ENCODE data around the gene PEX12. TPM values are rescaled to one million over a fixed set of nuclear protein-coding genes. Genes with fewer than 3 reads are reported as not detected.
A peak's percentile ranks its signal among the peaks of the same experiment; 100 is the strongest.

Gene PEX12
- total and polyA plus RNA-seq, 2 donors (not counting 3 experiments of a cell fraction or from before 2014, with no cell fraction given), result 3.4 to 4.5 TPM

- H3K9me1 ChIP-seq (replicated peaks; ENCODE audit: control insufficient read depth, extremely low read depth, insufficient read depth, low read length), result peaks cover 2% of the 10 kb centered on the region
- H3K79me2 ChIP-seq (ENCODE audit: control insufficient read depth, insufficient read depth, low read length), result no peaks in the 10 kb centered on the region
- intact Hi-C loops (cut with micrococcal nuclease) (loop anchor here (10.0 kb wide), 1 partner anchor 393 kb away; the partner anchor contains the start of genes NLE1 and UNC45B), dilution Hi-C loops (cut with MboI; ENCODE audit: extremely low pct_ligation_motif_present, low sequenced_read_pairs) (loop anchor here (25.0 kb wide), 1 partner anchor 225 kb away; no protein-coding TSS in a partner anchor)
- no TSS peak for BruUV-seq (replicated peaks)
- ChIA-PET POLR2A (no interaction called here), CTCF (interaction anchor here (0.8 to 9.5 kb wide), 9 partner anchors 14 to 368 kb away, joined by 3 to 186 read pairs (median 4); partner anchors contain the start of gene PEX12)
- H3K4me3 ChIP-seq (replicated peaks in 1 of 3; ENCODE audit: insufficient read depth in 1 of 3, low read depth in 1 of 3, low read length in 3 of 3), result no peak within 1 kb of the TSS
- H3K4me2 ChIP-seq (ENCODE audit: insufficient read depth, low read length), result no peak within 1 kb of the TSS
- H3K27me3 ChIP-seq (ENCODE audit: control insufficient read depth in 2 of 2, insufficient read depth in 2 of 2, low read length in 2 of 2), result no peaks in the 10 kb centered on the region
- peak; percentile 23 for DNase-seq (ENCODE audit: low read depth, low spot score)
- H3K4me1 ChIP-seq (ENCODE audit: control insufficient read depth, extremely low read depth, insufficient read depth, low read length), result peaks cover 29% of the 10 kb centered on the region
- peak within 1 kb of the TSS; percentile 21 for H2AFZ ChIP-seq (ENCODE audit: low read depth, low read length)
- H3K36me3 ChIP-seq (ENCODE audit: control insufficient read depth in 2 of 2, extremely low read depth in 1 of 2, insufficient read depth in 2 of 2, low read length in 2 of 2), result no peaks in the 10 kb centered on the region
- FAIRE-seq, result no peak
- TF ChIP-seq MYC (IDR thresholded peaks at IDR 0.05; ENCODE audit: low read depth, low read length) (no peak), MAX (IDR thresholded peaks at IDR 0.05; ENCODE audit: insufficient read depth, insufficient read length) (no peak), GATA2 (IDR thresholded peaks at IDR 0.05; ENCODE audit: insufficient read depth, insufficient read length, low read depth, low read length) (no peak), EZH2 (IDR thresholded peaks at IDR 0.05; ENCODE audit: borderline replicate concordance, low read depth, low read length, severe bottlenecking) (no peak), JUN (IDR thresholded peaks at IDR 0.05; ENCODE audit: borderline replicate concordance, insufficient read depth, insufficient read length, low read depth) (no peak), POLR2AphosphoS5 (IDR thresholded peaks at IDR 0.05; ENCODE audit: insufficient read depth, low read depth, low read length) (no peak), CTCF (IDR thresholded peaks at IDR 0.05; ENCODE audit: extremely low read depth in 1 of 2, insufficient read depth in 1 of 2, low read depth in 1 of 2, low read length in 2 of 2) (no peak), POLR2A (IDR thresholded peaks at IDR 0.05; ENCODE audit: low read depth, low read length) (no peak), FOS (IDR thresholded peaks at IDR 0.05; ENCODE audit: borderline replicate concordance, insufficient read depth, low read length) (no peak)
- no peaks in the 10 kb centered on the region for H3K9me3 ChIP-seq (replicated peaks; ENCODE audit: control insufficient read depth, insufficient read depth, low read length)
- no peak within 1 kb of the TSS for H3K9ac ChIP-seq (replicated peaks; ENCODE audit: extremely low read depth, insufficient read depth, low read length)
- H3K27ac ChIP-seq (ENCODE audit: insufficient read depth, low read depth, low read length), result no peak within 1 kb of the TSS
- H4K20me1 ChIP-seq (replicated peaks; ENCODE audit: control insufficient read depth, extremely low read depth, insufficient read depth, low read length), result no peaks in the 10 kb centered on the region
These were observed 40.7 kb downstream of the PEX12 start, which contains the start of gene SLFN12L for GRCh38 chr17:35537601-35538141. TSS of gene SLFN12L (minus strand) at chr17:35537678. CDS start at chr17:35522364, 15,314 bp downstream.
